Measurements from ENCODE around the gene FAM9A. TPM values are rescaled to one million over a fixed set of nuclear protein-coding genes. Genes with fewer than 3 reads are reported as not detected.
A peak's percentile ranks its signal among the peaks of the same experiment; 100 is the strongest.

The FAM9A gene
- not detected in 2 replicates for total RNA-seq (2014; rRNA removed; shearing (Covaris generic))
- not detected in 2 replicates for polyA plus RNA-seq (2015; cell fraction: cytosol; rRNA removed)
- polyA plus RNA-seq (2015; cell fraction: nucleus; rRNA removed), result not detected in 2 replicates

DNA sequence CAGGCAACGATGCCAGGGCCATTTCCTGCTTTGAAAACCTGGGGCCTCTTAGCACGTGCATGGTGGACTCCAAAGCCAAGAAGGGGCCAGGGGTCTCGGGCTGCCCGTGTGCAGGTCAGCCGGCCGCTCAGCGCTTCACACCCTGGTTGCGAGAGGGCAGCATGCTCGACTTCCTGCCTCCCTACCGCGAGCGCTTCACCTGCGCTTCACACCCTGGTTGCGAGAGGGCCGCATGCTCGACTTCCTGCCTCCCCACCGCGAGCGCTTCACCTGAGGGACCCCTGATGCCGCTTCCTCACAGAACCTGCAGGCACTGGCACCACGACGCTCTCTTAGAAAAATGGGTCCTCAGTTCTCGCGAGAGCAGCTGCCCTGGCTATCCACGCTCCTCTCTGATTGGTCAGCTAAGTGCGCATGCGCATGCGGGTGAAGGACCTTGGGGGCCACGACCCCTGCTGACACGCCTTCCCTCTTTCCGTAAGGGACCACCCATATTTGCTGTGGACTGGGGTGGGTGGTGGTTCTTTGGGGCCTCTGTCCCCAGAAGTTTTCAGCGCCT lies at the start of gene FAM9A:
FAM9A (minus strand) TSS at position 343 of the 559 bp plus-strand sequence. CDS start 1,212 bp downstream, outside the sequence.
- no peak for DNase-seq (ENCODE audit: low read depth, low spot score)
- in situ Hi-C loops (cut with HindIII; ENCODE audit: low pct_unique_long_range_greater_than_20kb, low sequenced_read_pairs), result no loop called here

DNA sequence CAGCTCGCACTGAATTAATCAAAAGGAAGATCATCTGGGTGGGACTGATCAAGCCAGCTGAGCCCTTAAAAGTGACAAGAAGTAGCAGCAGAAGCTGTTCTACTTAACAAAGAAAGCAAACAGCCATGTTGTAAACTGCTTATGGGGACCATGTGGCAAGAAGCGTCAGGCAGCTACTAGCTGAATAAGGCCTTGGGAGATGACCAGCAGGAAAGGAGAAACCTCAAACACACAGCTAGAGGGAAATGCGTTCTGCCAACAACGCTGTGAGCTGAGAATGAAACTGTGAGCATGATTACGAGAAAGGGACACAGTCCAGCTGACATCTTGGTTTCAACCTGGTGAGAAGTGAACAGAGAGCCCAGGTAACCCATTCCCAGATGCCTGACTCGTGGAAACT lies 49.3 kb upstream of the FAM9A start:
- in situ Hi-C loops (cut with HindIII; ENCODE audit: low pct_unique_long_range_greater_than_20kb, low sequenced_read_pairs), result no loop called here
- no peak for DNase-seq (ENCODE audit: low read depth, low spot score)

DNA sequence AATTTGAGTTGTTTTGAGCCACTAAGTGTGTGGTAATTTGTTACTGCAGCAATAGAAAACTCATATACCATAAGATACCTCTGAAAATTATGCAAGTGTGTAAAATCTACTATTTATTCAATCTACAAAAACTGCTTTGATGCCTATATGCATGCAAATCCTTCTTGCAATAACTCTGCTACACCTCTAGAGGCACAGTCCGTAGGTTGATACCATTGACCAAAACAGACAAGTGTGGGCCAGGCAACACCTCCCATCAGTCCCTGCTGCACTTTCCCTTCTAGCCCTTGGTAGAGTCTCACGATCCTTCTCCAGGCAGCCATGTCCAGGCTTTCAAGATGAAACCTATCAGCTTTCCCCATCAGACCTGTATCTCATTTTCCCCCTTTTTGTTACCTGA lies 48.8 kb upstream of the FAM9A start:
- peak; percentile 23 for DNase-seq (ENCODE audit: low read depth, low spot score)
- in situ Hi-C loops (cut with HindIII; ENCODE audit: low pct_unique_long_range_greater_than_20kb, low sequenced_read_pairs), result no loop called here

DNA sequence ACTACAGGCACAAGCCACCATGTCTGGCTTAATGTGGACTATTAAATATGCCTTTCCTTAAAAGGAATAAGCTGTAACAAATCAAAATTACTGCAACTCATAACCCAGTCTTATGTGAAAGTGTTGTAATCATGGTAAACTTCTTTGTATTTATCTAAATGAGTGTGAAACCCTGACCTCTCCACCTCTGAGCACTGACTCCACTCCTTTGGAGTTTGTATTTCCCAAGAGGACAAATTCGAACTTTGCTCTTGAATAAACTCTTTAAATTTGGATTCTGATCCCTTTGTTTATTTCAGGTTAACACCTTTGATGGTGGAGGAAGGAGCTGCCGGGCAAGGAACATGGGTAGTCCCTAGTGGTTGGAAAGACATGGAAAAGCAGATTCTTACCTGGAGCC lies 48.3 kb upstream of the FAM9A start:
- in situ Hi-C loops (cut with HindIII; ENCODE audit: low pct_unique_long_range_greater_than_20kb, low sequenced_read_pairs), result no loop called here
- DNase-seq (ENCODE audit: low read depth, low spot score), result no peak

DNA sequence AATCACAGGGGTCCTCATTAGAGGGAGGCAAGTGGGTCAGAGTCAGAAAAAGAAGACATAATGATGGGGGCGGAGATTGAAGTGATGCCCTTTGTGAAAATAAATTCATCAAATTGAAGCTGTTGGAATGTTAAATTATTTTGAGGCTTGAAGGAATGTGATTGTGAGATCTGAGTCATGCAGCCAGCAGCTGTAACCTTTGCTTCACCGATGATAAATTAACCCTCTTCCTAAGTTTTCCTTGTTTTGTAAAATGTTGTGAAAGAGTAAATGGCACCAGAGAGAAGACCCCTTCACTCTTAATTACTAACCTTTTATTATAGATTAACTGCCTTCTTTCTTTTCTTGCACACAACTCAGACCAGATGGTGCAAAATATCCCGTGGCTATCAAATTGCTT lies 47.7 kb upstream of the FAM9A start:
- DNase-seq (ENCODE audit: low read depth, low spot score), result no peak
- in situ Hi-C loops (cut with HindIII; ENCODE audit: low pct_unique_long_range_greater_than_20kb, low sequenced_read_pairs), result no loop called here

DNA sequence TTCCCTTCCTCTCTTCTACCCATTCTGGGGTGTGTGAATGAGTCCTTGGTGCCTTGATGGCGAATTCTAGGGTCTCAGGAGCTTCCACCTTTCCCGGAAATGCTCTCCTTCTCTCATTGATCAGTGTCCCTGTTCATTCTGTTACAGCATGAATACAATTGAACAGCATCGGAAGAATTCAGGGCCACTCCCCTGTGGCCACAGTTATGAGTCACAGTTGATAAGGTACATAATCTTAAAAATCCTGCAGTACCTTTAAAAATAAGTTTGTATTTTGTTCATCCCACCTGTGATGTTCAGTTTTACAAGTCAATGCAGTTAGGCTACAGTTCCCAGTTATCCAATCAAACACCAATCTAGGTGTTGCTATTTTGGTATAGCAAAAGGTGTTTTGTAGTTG lies 47.3 kb upstream of the FAM9A start:
- in situ Hi-C loops (cut with HindIII; ENCODE audit: low pct_unique_long_range_greater_than_20kb, low sequenced_read_pairs), result no loop called here
- DNase-seq (ENCODE audit: low read depth, low spot score), result no peak

DNA sequence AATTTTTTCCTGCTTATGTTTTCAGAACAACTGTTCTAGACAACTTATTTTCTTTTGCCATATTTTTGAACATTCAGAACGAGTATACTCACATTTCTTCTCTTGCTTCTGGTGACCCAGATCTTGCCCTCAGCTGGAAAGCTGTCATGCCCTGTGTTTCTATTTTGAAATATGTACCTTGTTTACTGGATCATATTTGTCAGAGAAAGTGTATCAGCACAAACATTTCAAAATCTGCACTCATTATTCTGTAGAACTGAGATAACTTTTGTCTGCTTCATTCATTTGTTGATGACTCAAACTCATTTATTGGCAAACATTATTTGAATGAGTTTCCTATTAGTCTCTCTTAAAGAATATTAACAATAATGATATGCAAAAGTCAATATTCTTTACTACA lies 46.2 kb upstream of the FAM9A start:
- in situ Hi-C loops (cut with HindIII; ENCODE audit: low pct_unique_long_range_greater_than_20kb, low sequenced_read_pairs), result no loop called here
- DNase-seq (ENCODE audit: low read depth, low spot score), result no peak

DNA sequence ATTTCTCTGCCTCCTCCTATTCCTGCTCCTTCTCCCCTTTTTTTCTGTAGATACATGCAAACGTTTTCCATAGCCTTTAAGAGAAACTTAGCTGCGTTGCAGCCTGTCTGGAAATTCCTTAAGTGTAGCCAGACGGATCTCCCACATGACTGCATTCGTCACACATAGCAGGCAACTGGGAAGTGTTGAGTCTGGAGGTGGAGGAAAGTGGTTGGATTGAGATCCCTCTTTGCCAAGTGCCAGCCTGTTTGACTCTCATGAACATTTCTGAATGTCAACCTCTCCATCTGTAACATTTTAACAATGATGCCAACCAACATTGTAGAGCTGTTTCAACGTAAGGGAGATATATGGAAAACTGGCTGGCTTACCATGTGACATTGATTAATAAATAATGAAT lies 45.1 kb upstream of the FAM9A start:
- DNase-seq (ENCODE audit: low read depth, low spot score), result peak; percentile 1

DNA sequence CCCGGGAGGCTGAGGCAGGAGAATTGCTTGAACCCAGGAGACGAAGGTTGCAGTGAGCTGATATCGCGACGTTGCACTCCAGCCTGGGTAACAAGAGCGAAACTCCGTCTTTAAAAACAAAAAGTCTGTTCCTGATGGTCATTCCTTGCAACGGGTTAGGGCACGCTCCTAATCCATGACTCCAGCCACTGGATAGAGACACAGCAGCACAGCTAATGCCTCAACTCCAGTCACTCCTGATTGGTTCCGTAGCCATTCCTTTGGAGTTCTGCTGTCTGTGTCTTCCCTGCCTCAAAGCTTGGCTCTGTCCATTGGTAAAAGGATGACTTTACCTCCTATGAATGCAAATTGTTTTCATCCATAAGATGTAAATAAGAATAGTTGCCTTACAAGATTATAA lies 44.3 kb upstream of the FAM9A start:
- in situ Hi-C loops (cut with HindIII; ENCODE audit: low pct_unique_long_range_greater_than_20kb, low sequenced_read_pairs), result no loop called here
- no peak for DNase-seq (ENCODE audit: low read depth, low spot score)

More for the DNA sequence above, 45.1 kb upstream of the FAM9A start:
- in situ Hi-C loops (cut with HindIII; ENCODE audit: low pct_unique_long_range_greater_than_20kb, low sequenced_read_pairs), result no loop called here

DNA sequence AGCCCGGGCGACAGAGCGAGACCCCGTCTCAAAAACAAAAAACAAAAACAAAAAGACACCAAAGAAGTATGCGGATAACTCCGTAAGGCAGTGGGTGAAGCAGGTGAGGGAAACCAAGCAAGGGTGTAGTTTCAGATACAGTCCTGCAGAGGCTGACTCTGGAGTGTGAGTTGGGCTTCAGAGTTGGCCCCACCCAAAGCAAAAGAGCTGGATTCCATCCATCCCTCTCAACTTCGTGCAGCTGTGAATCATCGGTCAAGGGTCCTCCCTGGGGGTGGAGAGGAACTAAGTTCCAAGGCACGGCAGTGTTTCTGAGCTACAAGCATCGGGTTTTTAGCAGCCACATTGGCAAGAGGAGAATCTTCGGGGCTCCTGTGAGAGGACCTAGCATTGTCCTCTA lies 43.9 kb upstream of the FAM9A start:
- peak; percentile 0 for DNase-seq (ENCODE audit: low read depth, low spot score)
- in situ Hi-C loops (cut with HindIII; ENCODE audit: low pct_unique_long_range_greater_than_20kb, low sequenced_read_pairs), result no loop called here

DNA sequence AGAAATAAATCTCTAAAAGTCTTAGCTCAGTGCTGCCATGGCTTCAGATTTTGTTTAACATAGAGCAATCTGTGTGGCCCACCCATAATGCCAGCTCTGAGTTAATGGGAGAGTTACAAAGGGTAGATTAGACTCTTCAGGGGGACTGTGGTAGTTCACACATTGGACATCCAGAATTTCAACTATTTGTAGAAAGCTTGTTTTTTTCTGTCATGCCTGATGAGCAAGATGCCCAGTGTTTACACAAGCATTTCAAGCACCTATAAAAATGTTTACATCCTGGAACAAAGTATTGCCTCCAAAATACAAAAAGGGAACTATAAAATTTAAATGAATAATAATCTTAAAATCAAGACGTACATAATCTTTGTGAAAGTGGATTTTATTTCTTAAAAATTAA lies 43.0 kb upstream of the FAM9A start:
- in situ Hi-C loops (cut with HindIII; ENCODE audit: low pct_unique_long_range_greater_than_20kb, low sequenced_read_pairs), result no loop called here

DNA sequence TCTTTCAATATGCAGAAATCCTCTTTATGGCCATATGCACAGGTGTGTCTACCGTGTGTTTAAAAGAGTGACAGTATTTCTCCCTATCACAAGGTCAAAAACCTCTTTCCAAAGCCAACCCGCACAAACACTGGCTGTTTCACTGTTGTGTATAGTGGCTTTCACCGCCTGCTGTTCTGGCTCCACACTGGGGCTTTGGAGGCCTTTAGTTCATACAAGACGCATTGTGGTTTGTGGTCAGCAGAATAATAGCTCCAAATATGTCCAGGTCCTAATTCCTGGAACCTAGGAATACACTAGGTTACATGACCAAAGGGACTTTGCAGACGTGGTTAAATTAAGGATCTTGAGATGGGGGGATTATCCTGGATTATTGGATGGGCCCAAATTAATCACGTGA lies 40.7 kb upstream of the FAM9A start:
- DNase-seq (ENCODE audit: low read depth, low spot score), result no peak
- in situ Hi-C loops (cut with HindIII; ENCODE audit: low pct_unique_long_range_greater_than_20kb, low sequenced_read_pairs), result no loop called here

More for the DNA sequence above, 43.0 kb upstream of the FAM9A start:
- no peak for DNase-seq (ENCODE audit: low read depth, low spot score)

DNA sequence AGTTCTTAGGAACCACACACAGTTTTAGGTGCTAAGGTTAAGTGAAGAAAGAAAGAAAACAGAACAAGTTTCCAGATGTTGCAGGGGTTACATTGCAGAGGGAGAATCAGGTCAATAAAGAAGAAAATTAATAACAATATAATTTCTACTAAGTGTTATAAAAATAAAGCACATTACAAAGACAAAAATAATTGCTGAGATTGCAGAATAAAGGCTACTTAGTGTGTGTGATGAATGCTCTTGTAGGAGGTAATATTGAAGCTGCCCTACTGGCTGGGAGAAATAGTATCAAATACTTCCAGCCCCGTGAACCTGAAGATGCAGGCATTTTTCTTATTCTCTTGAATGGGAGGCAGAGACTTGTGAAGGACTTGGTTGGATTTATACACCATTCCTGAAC lies 33.2 kb upstream of the FAM9A start:
- no peak for DNase-seq (ENCODE audit: low read depth, low spot score)
- in situ Hi-C loops (cut with HindIII; ENCODE audit: low pct_unique_long_range_greater_than_20kb, low sequenced_read_pairs), result no loop called here

DNA sequence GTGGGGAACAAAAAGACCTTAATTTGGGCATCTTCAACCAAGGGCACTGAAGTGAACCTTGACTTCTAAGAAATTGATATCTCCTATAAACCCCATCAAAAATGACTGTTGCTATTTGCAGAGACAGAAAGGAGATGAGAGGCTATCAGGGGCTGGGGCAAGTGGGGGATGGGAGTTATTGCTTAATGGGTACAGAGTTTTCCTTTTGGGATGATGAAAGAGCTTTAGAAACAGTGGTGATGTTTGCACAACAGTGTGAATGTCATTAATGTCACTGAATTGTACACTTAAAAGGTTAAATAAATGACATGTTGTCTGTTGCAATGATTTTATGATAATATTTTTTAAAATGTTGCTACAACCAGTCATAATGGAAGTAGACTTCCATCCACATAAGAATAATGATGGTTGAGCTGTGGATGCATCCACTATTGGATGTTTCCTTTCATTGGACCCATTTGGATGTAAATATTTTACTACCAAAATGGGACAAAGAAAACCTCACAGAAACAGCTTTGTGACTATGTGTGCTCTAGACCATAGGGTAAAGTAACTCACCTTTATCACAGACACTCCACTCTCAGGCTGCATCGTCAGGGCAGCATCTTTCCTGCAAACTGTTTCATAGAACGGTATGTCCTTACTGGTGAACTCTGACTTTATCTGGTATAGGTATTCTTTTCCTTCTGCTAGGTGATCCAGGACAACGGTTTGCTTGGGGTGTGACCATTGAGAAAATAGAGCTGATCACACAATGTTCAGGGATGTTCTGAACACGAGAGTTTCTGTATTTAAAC lies 31.6 kb upstream of the FAM9A start:
- DNase-seq (ENCODE audit: low read depth, low spot score), result no peak
- in situ Hi-C loops (cut with HindIII; ENCODE audit: low pct_unique_long_range_greater_than_20kb, low sequenced_read_pairs), result no loop called here

DNA sequence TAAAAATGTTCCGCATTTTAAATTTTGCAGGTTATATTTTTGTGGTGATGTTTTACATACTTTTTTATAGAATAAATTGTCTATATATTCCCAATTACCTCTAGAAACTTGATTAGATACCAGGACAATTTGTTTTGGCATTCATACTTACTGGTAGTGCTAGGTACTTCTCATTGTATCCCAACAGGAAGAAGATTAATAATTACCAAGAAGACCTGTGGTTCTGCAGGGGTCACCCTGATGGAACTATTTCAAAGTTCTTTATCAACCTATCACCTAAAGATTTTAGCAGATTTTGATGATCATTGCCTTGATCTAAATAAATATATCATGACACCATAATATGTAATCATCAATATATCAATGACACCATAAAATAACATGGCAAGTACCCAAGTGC lies 22.5 kb upstream of the FAM9A start:
- in situ Hi-C loops (cut with HindIII; ENCODE audit: low pct_unique_long_range_greater_than_20kb, low sequenced_read_pairs), result no loop called here
- no peak for DNase-seq (ENCODE audit: low read depth, low spot score)

DNA sequence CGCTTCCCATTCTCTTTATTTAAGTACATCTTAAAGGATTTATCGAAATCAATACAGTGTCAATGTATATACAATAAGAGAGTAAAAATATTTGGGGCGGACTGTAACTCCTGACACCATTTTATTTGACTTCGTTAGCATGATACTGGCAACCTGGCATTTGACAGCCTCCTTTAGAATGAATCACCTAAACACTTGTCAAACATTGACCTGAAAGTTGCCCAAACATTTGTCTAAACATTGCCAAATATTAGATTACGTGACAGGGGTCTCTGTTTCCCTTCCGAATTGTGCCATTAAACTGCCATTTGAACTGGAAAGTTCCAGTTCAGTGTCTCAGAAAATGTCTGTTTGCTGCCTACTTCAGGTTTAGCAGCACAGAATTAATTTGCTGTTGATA lies 20.8 kb upstream of the FAM9A start:
- in situ Hi-C loops (cut with HindIII; ENCODE audit: low pct_unique_long_range_greater_than_20kb, low sequenced_read_pairs), result no loop called here
- DNase-seq (ENCODE audit: low read depth, low spot score), result no peak

DNA sequence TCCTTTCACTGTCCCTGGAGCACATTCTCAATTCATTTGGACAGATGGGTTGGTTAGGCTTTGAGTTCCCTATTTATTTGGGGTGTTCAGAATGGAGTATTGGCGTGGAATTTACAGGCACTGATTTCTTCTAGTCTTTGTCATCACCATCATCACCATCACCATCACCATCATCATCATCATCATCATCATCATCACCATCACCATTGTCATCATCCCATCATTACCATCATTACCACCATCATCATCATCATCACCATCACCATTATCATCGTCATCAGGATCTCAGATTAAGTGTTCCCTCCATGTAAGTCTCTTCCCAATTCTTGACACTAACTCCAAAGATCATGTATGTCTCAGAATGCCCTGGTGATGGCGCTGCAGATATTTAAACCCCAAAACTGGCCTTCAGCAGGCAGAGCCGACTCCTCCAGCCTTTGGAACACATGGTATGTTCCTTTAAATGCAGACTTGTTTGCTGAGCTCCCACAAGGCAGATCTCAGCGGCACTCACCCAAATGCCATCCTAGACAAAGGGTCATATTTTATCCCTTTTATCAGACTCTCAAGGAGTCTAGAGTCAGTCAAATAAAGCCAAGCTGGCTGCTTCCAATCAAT lies 19.8 kb upstream of the FAM9A start:
- in situ Hi-C loops (cut with HindIII; ENCODE audit: low pct_unique_long_range_greater_than_20kb, low sequenced_read_pairs), result no loop called here

DNA sequence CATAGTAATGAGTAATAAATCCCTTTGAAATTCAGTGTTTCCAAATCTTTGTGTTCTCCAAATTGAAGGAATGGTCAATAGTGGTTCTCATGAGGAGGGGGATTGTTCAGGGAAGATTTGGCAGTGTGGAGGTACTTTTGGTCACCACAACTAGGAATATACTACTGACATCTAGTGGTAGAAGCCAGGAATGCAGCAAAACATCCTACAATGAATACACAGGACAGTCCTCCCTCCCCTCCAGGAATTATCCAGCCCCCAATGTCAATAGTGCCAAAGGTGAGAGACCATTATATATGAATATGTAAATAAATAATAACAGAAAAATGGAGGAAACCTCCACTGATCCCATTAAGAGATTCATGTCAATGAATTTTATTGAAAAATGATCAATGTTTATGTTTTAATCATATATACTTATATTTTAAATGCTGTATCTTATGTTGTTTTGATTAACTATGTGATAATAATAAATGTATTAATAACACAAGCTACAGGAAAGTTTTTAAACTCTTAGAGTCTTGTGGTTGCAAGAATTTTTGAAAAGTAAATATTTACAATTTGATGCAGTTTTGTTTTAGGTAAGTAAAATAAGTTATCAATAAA lies 14.4 kb upstream of the FAM9A start:
- DNase-seq (ENCODE audit: low read depth, low spot score), result peak; percentile 67
- in situ Hi-C loops (cut with HindIII; ENCODE audit: low pct_unique_long_range_greater_than_20kb, low sequenced_read_pairs), result no loop called here

More for the DNA sequence above, 19.8 kb upstream of the FAM9A start:
- DNase-seq (ENCODE audit: low read depth, low spot score), result peak; percentile 25
